Measurements from ENCODE around the gene CTAGE9.
"Not testable (repeated sequence)": the region's sequence is repeated elsewhere in the genome, so short reads cannot be mapped to it uniquely, and the experiment has no call there.

The CTAGE9 gene

GRCh38 chr6:131754715-131755567 is 44.1 kb upstream of the CTAGE9 start:
- Histone ChIP-seq H3K36me3 (ENCODE audit: insufficient read depth, low read length) (no peaks in the 10 kb centered on the region), H4K20me1 (ENCODE audit: insufficient read depth, low read length, poor library complexity, severe bottlenecking) (no peaks in the 10 kb centered on the region), H3K9me3 (ENCODE audit: insufficient read depth, low read depth, low read length) (no peaks in the 10 kb centered on the region), H3K9me2 (replicated peaks; ENCODE audit: low read depth, low read length) (no peaks in the 10 kb centered on the region), H3K4me3 (ENCODE audit: low read length, poor library complexity, severe bottlenecking) (no peak overlapping the region), H3F3A (ENCODE audit: low read depth) (no peaks in the 10 kb centered on the region), H3K27me3 (ENCODE audit: insufficient read depth, low read length, poor library complexity, severe bottlenecking) (peaks cover 8% of the 10 kb centered on the region), H3K4me1 (ENCODE audit: insufficient read depth, low read length, poor library complexity, severe bottlenecking) (no peaks in the 10 kb centered on the region), H3K4me2 (ENCODE audit: low read depth, low read length, poor library complexity, severe bottlenecking) (no peak overlapping the region), H2AFZ (ENCODE audit: low read length) (no peak overlapping the region), H3K9ac (ENCODE audit: low read depth, low read length, poor library complexity, severe bottlenecking) (no peak overlapping the region), H3K79me2 (ENCODE audit: insufficient read depth, low read length) (no peaks in the 10 kb centered on the region)
- TF ChIP-seq CTCF (conservative IDR thresholded peaks at IDR 0.05; ENCODE audit: low read length), result no peak
- no peak for TF ChIP-seq EZH2phosphoT487 (IDR thresholded peaks at IDR 0.05; ENCODE audit: borderline replicate concordance)

GRCh38 chr6:131754088-131754487 is 43.3 kb upstream of the CTAGE9 start:
- Histone ChIP-seq H3K9me2 (replicated peaks; ENCODE audit: low read depth, low read length) (no peaks in the 10 kb centered on the region), H3K4me3 (ENCODE audit: low read length, poor library complexity, severe bottlenecking) (no peak overlapping the region), H2AFZ (ENCODE audit: low read length) (no peak overlapping the region), H3K79me2 (ENCODE audit: insufficient read depth, low read length) (no peaks in the 10 kb centered on the region), H3K4me2 (ENCODE audit: low read depth, low read length, poor library complexity, severe bottlenecking) (no peak overlapping the region), H3K9ac (ENCODE audit: low read depth, low read length, poor library complexity, severe bottlenecking) (no peak overlapping the region), H3F3A (ENCODE audit: low read depth) (no peaks in the 10 kb centered on the region), H3K36me3 (ENCODE audit: insufficient read depth, low read length) (no peaks in the 10 kb centered on the region), H3K4me1 (ENCODE audit: insufficient read depth, low read length, poor library complexity, severe bottlenecking) (no peaks in the 10 kb centered on the region), H4K20me1 (ENCODE audit: insufficient read depth, low read length, poor library complexity, severe bottlenecking) (no peaks in the 10 kb centered on the region), H3K27me3 (ENCODE audit: insufficient read depth, low read length, poor library complexity, severe bottlenecking) (peaks cover 8% of the 10 kb centered on the region), H3K9me3 (ENCODE audit: insufficient read depth, low read depth, low read length) (no peaks in the 10 kb centered on the region)
- TF ChIP-seq EZH2phosphoT487 (IDR thresholded peaks at IDR 0.05; ENCODE audit: borderline replicate concordance) (no peak), CTCF (conservative IDR thresholded peaks at IDR 0.05; ENCODE audit: low read length) (no peak)

GRCh38 chr6:131751012-131751715 is 40.3 kb upstream of the CTAGE9 start:
- H4K20me1 ChIP-seq (ENCODE audit: insufficient read depth, low read length, poor library complexity, severe bottlenecking); H3K36me3 ChIP-seq (ENCODE audit: insufficient read depth, low read length); H3F3A ChIP-seq (ENCODE audit: low read depth); H3K4me2 ChIP-seq (ENCODE audit: low read depth, low read length, poor library complexity, severe bottlenecking); H3K4me1 ChIP-seq (ENCODE audit: insufficient read depth, low read length, poor library complexity, severe bottlenecking); H2AFZ ChIP-seq (ENCODE audit: low read length); H3K9me3 ChIP-seq (ENCODE audit: insufficient read depth, low read depth, low read length); H3K9me2 ChIP-seq (replicated peaks; ENCODE audit: low read depth, low read length); H3K27me3 ChIP-seq (ENCODE audit: insufficient read depth, low read length, poor library complexity, severe bottlenecking); H3K9ac ChIP-seq (ENCODE audit: low read depth, low read length, poor library complexity, severe bottlenecking); H3K79me2 ChIP-seq (ENCODE audit: insufficient read depth, low read length); H3K4me3 ChIP-seq (ENCODE audit: low read length, poor library complexity, severe bottlenecking): not testable (repeated sequence)
